Colonic mucosa (tissue), 4 donors: ENCODE measurements around the gene ATP13A3. TPM values are rescaled to one million over a fixed set of nuclear protein-coding genes. Genes with fewer than 3 reads are reported as not detected.

Experiments used
- DNase-seq: peaks from one replicate; pipeline ENCODE4 v3.0.0-alpha.2; 2020
- H3K27ac ChIP-seq: fragments of 200-600 bp; one replicate; pipeline ENCODE4 v1.8.0; 2021
- H3K27me3 ChIP-seq: fragments of 200-600 bp; one replicate; pipeline ENCODE4 v1.8.0; 2021
- H3K36me3 ChIP-seq: fragments of 200-600 bp; one replicate; pipeline ENCODE4 v1.8.0; 2021
- H3K4me1 ChIP-seq: fragments of 200-600 bp; one replicate; pipeline ENCODE4 v1.8.0; 2021; ENCODE audit warnings: mild to moderate bottlenecking
- H3K4me3 ChIP-seq: fragments of 200-600 bp; one replicate; pipeline ENCODE4 v1.8.0; 2021
- H3K9ac ChIP-seq, 2 donors: one replicate each; pipeline ENCODE4 v1.7.0; 2013; ENCODE audit warnings: control low read depth in 2 of 2, low read depth in 2 of 2, low read length in 2 of 2
- H3K9me3 ChIP-seq: fragments of 200-600 bp; one replicate; pipeline ENCODE4 v1.8.0; 2021
- intact Hi-C: fragments of 100-400 bp; cut with DNase I; formaldehyde crosslinking; loops from one replicate; pipeline ENCODE4 v1.14.1; 2022
- total RNA-seq, 2 donors: library from RNA; stranded (reverse); fragmentation: NEBNext Ultra II Directional in 1 of 2; extraction: Animal tissue kit (Norgen Biotek cat#: 25700) in 1 of 2; gene quantifications; one replicate each; pipeline ENCODE4 v1.2.1, GENCODE V29; 2021
- TF ChIP-seq, protein P1 (sequence below): fragments of 200-600 bp; IDR thresholded peaks from one replicate; pipeline ENCODE4 v1.8.0; 2022; ENCODE audit warnings: antibody characterized with exemption, mild to moderate bottlenecking
- donor health status: healthy.
- donor health status: DM: no; HTN: no; CAD: no.
- donor health status: DM: no; HTN: no; CAD: no.

The ATP13A3 gene
- total RNA-seq, 2 donors from 2014 or later, result 86.0 to 89.8 TPM

DNA sequence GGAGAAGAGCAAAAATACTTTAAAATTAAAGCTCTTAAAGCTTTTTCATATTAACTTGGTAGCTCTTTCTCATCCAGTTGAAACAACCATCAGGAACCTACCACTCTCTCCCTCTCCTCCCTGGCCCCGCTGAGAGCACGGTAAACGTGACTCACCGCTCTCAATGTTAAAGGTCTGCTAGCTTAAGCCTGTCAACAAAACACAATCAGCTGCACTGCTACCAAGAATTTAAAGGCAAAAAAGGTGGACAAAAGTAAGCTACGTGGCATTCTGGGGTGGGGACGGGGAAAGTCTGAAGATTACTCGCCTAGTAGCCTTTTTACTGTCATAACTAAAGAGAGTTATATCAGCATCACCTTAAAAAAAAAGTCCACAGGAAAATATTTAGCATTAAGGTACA, 79.4 kb downstream of the ATP13A3 start:
- no peak for DNase-seq
- no peaks in the 10 kb centered on the region for H3K9me3 ChIP-seq
- no peaks in the 10 kb centered on the region for H3K36me3 ChIP-seq
- H3K27me3 ChIP-seq, result no peaks in the 10 kb centered on the region
- intact Hi-C loops, result no loop called here
- no peak overlapping the region for H3K9ac ChIP-seq
- TF ChIP-seq, protein P1, sequence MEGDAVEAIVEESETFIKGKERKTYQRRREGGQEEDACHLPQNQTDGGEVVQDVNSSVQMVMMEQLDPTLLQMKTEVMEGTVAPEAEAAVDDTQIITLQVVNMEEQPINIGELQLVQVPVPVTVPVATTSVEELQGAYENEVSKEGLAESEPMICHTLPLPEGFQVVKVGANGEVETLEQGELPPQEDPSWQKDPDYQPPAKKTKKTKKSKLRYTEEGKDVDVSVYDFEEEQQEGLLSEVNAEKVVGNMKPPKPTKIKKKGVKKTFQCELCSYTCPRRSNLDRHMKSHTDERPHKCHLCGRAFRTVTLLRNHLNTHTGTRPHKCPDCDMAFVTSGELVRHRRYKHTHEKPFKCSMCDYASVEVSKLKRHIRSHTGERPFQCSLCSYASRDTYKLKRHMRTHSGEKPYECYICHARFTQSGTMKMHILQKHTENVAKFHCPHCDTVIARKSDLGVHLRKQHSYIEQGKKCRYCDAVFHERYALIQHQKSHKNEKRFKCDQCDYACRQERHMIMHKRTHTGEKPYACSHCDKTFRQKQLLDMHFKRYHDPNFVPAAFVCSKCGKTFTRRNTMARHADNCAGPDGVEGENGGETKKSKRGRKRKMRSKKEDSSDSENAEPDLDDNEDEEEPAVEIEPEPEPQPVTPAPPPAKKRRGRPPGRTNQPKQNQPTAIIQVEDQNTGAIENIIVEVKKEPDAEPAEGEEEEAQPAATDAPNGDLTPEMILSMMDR, result no peak
- no peaks in the 10 kb centered on the region for H3K4me1 ChIP-seq
- H3K27ac ChIP-seq, result no peak overlapping the region
- H3K4me3 ChIP-seq, result no peak overlapping the region

DNA sequence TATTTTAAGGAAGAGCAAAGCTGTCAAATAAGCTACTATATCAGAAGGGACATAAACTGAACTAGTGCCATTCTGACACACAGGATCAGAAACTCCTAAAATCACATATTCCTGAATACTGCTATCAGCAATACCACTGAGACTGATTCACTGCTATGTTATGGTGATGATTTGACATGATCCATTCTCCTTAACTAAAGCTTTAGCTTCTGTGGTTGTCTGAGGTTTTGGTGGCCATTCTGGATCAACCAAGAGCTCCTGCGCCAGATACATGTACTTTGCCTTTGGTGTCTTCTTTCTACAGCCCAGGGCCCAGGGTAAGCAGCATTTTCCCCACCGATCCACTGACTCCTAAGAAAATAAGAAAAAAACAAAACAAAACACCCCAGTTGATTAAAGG, 81.0 kb downstream of the ATP13A3 start:
- intact Hi-C loops, result loop anchor here (2.0 kb wide), 1 partner anchor 71 kb away; no protein-coding TSS in a partner anchor
- no peaks in the 10 kb centered on the region for H3K27me3 ChIP-seq
- H3K27ac ChIP-seq, result no peak overlapping the region
- TF ChIP-seq, protein P1, result no peak
- no peaks in the 10 kb centered on the region for H3K36me3 ChIP-seq
- H3K4me1 ChIP-seq, result no peaks in the 10 kb centered on the region
- H3K4me3 ChIP-seq, result no peak overlapping the region
- H3K9ac ChIP-seq, result no peak overlapping the region
- no peak for DNase-seq
- H3K9me3 ChIP-seq, result no peaks in the 10 kb centered on the region

DNA sequence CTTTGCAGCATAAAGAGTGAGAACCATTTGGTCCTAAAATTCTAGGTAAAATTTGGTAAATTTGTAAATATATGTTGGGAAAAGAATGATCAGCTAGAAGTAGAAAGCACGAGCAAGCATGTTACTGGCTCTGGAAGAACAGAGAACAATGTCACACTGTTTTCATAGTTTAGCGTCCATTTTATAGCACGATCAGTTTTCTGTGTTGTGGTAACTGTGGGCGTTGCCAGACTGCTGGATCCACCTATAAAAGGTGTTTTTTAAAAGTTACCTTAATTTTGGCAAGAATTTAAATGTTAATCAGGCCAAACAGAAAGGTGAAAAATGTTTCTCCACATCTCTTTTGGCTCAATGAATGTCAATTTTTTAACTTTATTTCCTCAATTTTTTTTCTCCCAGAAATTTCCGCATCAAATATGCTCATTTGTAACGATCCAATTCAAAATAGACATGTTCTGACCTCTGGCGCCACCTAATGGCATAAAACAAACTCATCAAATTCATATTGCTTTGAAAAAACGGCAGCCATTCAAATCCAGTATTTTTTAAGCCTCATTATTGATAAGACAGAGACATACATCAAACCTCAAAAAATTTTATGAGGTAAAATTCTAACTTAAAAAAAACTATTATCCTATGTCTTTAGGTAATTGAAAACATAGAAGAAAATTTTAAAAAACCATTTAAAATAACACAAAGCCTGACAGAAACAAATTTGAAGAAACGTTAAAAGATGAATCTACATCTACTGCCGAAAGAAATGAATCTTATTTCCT, 82.2 kb downstream of the ATP13A3 start:
- no peak overlapping the region for H3K9ac ChIP-seq
- no peaks in the 10 kb centered on the region for H3K27me3 ChIP-seq
- intact Hi-C loops, result loop anchor here (2.0 kb wide), 1 partner anchor 70 kb away; no protein-coding TSS in a partner anchor
- peak; percentile 72 for DNase-seq
- H3K4me1 ChIP-seq, result no peaks in the 10 kb centered on the region
- TF ChIP-seq, protein P1, result peak; percentile 56
- no peak overlapping the region for H3K27ac ChIP-seq
- no peaks in the 10 kb centered on the region for H3K9me3 ChIP-seq
- no peaks in the 10 kb centered on the region for H3K36me3 ChIP-seq
- no peak overlapping the region for H3K4me3 ChIP-seq

DNA sequence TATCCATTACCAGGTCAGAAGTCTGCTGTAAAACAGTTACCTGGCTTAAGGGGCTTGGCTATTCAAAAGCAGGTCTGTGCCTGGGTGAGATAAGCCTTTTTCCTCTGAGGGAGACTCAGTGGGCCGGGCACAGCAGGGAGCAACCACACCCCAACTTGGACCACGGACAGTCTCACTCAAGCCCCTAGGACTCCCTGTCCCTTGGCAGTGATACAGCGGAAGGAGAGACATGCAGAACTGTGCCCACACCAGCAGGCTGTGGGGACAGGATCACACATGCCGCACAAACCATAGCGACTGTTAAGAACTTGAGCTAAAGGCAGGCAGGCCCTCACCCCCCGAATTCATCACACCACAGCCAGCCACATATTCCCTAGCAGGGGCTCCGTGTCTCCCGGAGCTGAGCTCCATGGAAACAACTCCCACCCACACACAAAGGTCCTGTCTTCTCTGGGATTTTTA, 84.9 kb downstream of the ATP13A3 start:
- Histone ChIP-seq H3K4me1 (no peaks in the 10 kb centered on the region), H3K27ac (no peak overlapping the region)
- intact Hi-C loops, result no loop called here

DNA sequence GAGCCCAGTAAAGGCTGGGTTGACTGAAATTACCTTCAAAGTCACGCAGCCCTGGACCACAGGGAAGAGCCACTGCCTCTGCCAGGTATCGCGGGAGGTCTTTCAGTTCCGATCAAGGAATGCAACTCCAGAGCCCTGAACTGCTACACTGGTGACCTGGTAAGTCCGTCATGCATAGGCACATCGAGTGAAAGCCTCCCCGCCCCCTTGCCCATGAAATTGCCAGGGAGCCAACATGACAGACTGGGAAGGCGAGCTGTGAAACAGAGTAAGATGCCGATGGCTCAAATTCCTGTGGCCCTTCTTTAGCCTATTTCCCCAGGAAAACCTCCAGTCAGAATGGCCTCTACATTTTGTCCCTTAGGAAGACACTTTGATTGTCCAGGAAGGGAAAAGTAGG, 85.5 kb downstream of the ATP13A3 start:
- peaks cover 7% of the 10 kb centered on the region for H3K27me3 ChIP-seq
- no peak overlapping the region for H3K27ac ChIP-seq
- no peak for DNase-seq
- no peak overlapping the region for H3K9ac ChIP-seq
- intact Hi-C loops, result no loop called here
- TF ChIP-seq, protein P1, result no peak
- H3K4me3 ChIP-seq, result no peak overlapping the region
- no peaks in the 10 kb centered on the region for H3K36me3 ChIP-seq
- H3K9me3 ChIP-seq, result no peaks in the 10 kb centered on the region
- H3K4me1 ChIP-seq, result no peaks in the 10 kb centered on the region

More for the DNA sequence above, 84.9 kb downstream of the ATP13A3 start:
- Histone ChIP-seq H3K9ac (no peak overlapping the region), H3K4me3 (no peak overlapping the region), H3K36me3 (no peaks in the 10 kb centered on the region), H3K9me3 (no peaks in the 10 kb centered on the region), H3K27me3 (peaks cover 7% of the 10 kb centered on the region)
- DNase-seq, result no peak
- TF ChIP-seq, protein P1, result no peak
